ENCODE data around the gene NMD3.

The NMD3 gene

GRCh38 chr3:161271646-161272045 is 50.5 kb downstream of the NMD3 start:
- no peaks in the 10 kb centered on the region for H3K27me3 ChIP-seq (ENCODE audit: insufficient read depth, poor library complexity, severe bottlenecking)
- H3K4me3 ChIP-seq (replicated peaks; ENCODE audit: insufficient read depth, low read length), result no peak overlapping the region
- DNase-seq (ENCODE audit: low read depth in 1 of 2, low spot score in 1 of 2), result no peak
- no peak overlapping the region for H3K27ac ChIP-seq (replicated peaks)
- TF ChIP-seq GABPA (IDR thresholded peaks at IDR 0.05; ENCODE audit: low read depth) (no peak), CTCF (IDR thresholded peaks at IDR 0.05; ENCODE audit: insufficient read depth, low read length) (no peak), SPI1 (IDR thresholded peaks at IDR 0.05; ENCODE audit: borderline replicate concordance, low read depth) (no peak), POLR2AphosphoS5 (IDR thresholded peaks at IDR 0.05; ENCODE audit: low read depth) (no peak), REST (IDR thresholded peaks at IDR 0.05; ENCODE audit: insufficient replicate concordance, low read depth) (no peak)

DNA sequence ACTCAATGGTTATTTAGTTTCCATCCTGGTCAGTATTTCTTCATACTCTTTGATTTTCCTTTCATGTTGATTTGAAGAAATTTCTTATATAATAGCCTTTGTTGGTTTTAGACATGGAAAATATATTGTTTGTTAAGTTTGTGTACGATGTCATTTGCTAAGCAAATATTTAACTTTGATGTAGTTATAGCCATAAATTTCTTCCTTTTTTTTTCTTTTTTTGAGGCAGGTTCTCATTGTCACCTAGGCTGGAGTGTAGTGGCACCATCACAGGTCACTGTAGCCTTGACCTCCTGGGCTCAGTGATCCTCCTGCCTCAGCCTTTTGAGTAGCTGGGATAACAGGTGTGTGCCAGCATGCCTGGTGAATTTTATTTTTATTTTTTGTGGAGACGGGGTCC is 51.4 kb downstream of the NMD3 start:
- no peak overlapping the region for H3K27ac ChIP-seq (replicated peaks)
- no peaks in the 10 kb centered on the region for H3K27me3 ChIP-seq (ENCODE audit: insufficient read depth, poor library complexity, severe bottlenecking)
- no peak for DNase-seq (ENCODE audit: low read depth in 1 of 2, low spot score in 1 of 2)
- no peak overlapping the region for H3K4me3 ChIP-seq (replicated peaks; ENCODE audit: insufficient read depth, low read length)
- TF ChIP-seq REST (IDR thresholded peaks at IDR 0.05; ENCODE audit: insufficient replicate concordance, low read depth) (no peak), POLR2AphosphoS5 (IDR thresholded peaks at IDR 0.05; ENCODE audit: low read depth) (no peak), SPI1 (IDR thresholded peaks at IDR 0.05; ENCODE audit: borderline replicate concordance, low read depth) (no peak), CTCF (IDR thresholded peaks at IDR 0.05; ENCODE audit: insufficient read depth, low read length) (no peak), GABPA (IDR thresholded peaks at IDR 0.05; ENCODE audit: low read depth) (no peak)

- no peak for DNase-seq (ENCODE audit: low read depth in 1 of 2, low spot score in 1 of 2)
- Histone ChIP-seq H3K27ac (replicated peaks) (no peak overlapping the region), H3K27me3 (ENCODE audit: insufficient read depth, poor library complexity, severe bottlenecking) (no peaks in the 10 kb centered on the region), H3K4me3 (replicated peaks; ENCODE audit: insufficient read depth, low read length) (no peak overlapping the region)
- TF ChIP-seq CTCF (IDR thresholded peaks at IDR 0.05; ENCODE audit: insufficient read depth, low read length), result no peak
- TF ChIP-seq REST (IDR thresholded peaks at IDR 0.05; ENCODE audit: insufficient replicate concordance, low read depth), result no peak
- TF ChIP-seq SPI1 (IDR thresholded peaks at IDR 0.05; ENCODE audit: borderline replicate concordance, low read depth), result no peak
- TF ChIP-seq GABPA (IDR thresholded peaks at IDR 0.05; ENCODE audit: low read depth), result no peak
- TF ChIP-seq POLR2AphosphoS5 (IDR thresholded peaks at IDR 0.05; ENCODE audit: low read depth), result no peak
These were observed 52.6 kb downstream of the NMD3 start for GRCh38 chr3:161273589-161274218.

Data from HL-60 (cell line).